NCI-H226 (cell line): ENCODE data around the gene DLK2.
"Not testable (repeated sequence)": the region's sequence is repeated elsewhere in the genome, so short reads cannot be mapped to it uniquely, and the experiment has no call there.

Experiments used
- DNase-seq: peaks from one replicate; pipeline ENCODE4 v3.0.0-alpha.2; 2015

The DLK2 gene

GRCh38 chr6:43481591-43482236, 26.4 kb upstream of the DLK2 start:
- peak; percentile 48 for DNase-seq

- DNase-seq = peak; percentile 30
Observed at GRCh38 chr6:43481075-43481474, 25.7 kb upstream of the DLK2 start.

GRCh38 chr6:43478008-43478372, 22.6 kb upstream of the DLK2 start:
- DNase-seq = no peak

GRCh38 chr6:43477235-43478007, 22.1 kb upstream of the DLK2 start, which contains the start of gene TJAP1:
TJAP1 (plus strand) TSS chr6:43477570; CDS start chr6:43499002, 21,432 bp downstream.
- DNase-seq = peak; percentile 89

- no peak for DNase-seq
Observed at GRCh38 chr6:43476746-43477145, 21.4 kb upstream of the DLK2 start.

- DNase-seq = no peak
Observed at GRCh38 chr6:43475516-43475915, 20.2 kb upstream of the DLK2 start.

GRCh38 chr6:43472515-43472914, 17.2 kb upstream of the DLK2 start:
- no peak for DNase-seq

- no peak for DNase-seq
Observed at GRCh38 chr6:43471399-43471798, 16.1 kb upstream of the DLK2 start.

- no peak for DNase-seq
Observed at GRCh38 chr6:43469947-43470346, 14.6 kb upstream of the DLK2 start.

- no peak for DNase-seq
Observed at GRCh38 chr6:43468748-43469681, 13.7 kb upstream of the DLK2 start.

GRCh38 chr6:43468240-43468639, 12.9 kb upstream of the DLK2 start:
- DNase-seq = no peak

- DNase-seq = no peak
Observed at GRCh38 chr6:43467752-43468151, 12.4 kb upstream of the DLK2 start.

GRCh38 chr6:43467265-43467664, 11.9 kb upstream of the DLK2 start:
- DNase-seq = not testable (repeated sequence)

GRCh38 chr6:43465948-43466347, 10.6 kb upstream of the DLK2 start:
- no peak for DNase-seq

- no peak for DNase-seq
Observed at GRCh38 chr6:43464337-43464736, 9.0 kb upstream of the DLK2 start.

- no peak for DNase-seq
Observed at GRCh38 chr6:43461936-43462335, 6.6 kb upstream of the DLK2 start.

GRCh38 chr6:43460032-43460431, 4.7 kb upstream of the DLK2 start:
- no peak for DNase-seq

- no peak for DNase-seq
Observed at GRCh38 chr6:43459535-43459934, 4.2 kb upstream of the DLK2 start.

GRCh38 chr6:43458154-43458553, 2.8 kb upstream of the DLK2 start:
- not testable (repeated sequence) for DNase-seq

GRCh38 chr6:43457643-43458042, 2.3 kb upstream of the DLK2 start:
- DNase-seq = no peak

GRCh38 chr6:43454696-43455530, 435 bp downstream of the DLK2 start:
- peak; percentile 88 for DNase-seq

- DNase-seq = no peak
Observed at GRCh38 chr6:43454290-43454695, 1.1 kb downstream of the DLK2 start.
